HL-60 (cell line): ENCODE data around the gene USP32.

ENCODE experiments used
- CTCF ChIP-seq: IDR thresholded peaks from one replicate; pipeline ENCODE4 v1.5.1; 2011; ENCODE audit warnings: low read length, control low read depth, inconsistent platforms; ENCODE audit not compliant: insufficient read depth
- GABPA ChIP-seq: IDR thresholded peaks from 2 replicates; pipeline ENCODE4 v1.6.1; 2012; ENCODE audit warnings: low read depth
- POLR2AphosphoS5 ChIP-seq: IDR thresholded peaks from 2 replicates; pipeline ENCODE4 v1.6.1; 2012; ENCODE audit warnings: low read depth
- REST ChIP-seq: IDR thresholded peaks from 2 replicates; pipeline ENCODE4 v1.6.1; 2012; ENCODE audit warnings: low read depth; ENCODE audit not compliant: insufficient replicate concordance
- SPI1 ChIP-seq: IDR thresholded peaks from 2 replicates; pipeline ENCODE4 v1.6.1; 2012; ENCODE audit warnings: low read depth, mild to moderate bottlenecking, borderline replicate concordance

DNA sequence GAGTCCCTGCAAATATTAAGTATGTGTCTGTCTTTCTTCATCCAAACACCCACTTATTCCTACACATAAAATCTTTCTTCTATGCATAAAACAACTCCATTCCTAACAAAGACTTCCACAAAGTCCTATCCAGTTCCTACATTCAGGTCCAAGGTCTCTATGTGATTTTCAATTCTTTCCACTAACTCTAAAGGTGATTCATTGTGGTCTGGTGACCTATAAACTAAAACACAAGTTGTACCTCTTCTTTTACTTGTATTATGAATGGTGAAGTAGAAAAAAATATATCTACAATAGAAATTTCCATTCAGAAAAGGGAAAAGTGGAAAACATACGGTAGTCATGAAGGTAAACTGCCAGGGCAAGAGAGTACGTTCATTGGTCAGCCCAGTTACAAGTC, 56.6 kb downstream of the USP32 start:
- TF ChIP-seq CTCF (no peak), GABPA (no peak), REST (no peak), POLR2AphosphoS5 (no peak), SPI1 (no peak)
